Measurements from ENCODE around the gene NUP205. TPM values are rescaled to one million over a fixed set of nuclear protein-coding genes. Genes with fewer than 3 reads are reported as not detected.
A peak's percentile ranks its signal among the peaks of the same experiment; 100 is the strongest.
"Not testable (repeated sequence)": the region's sequence is repeated elsewhere in the genome, so short reads cannot be mapped to it uniquely, and the experiment has no call there.

The NUP205 gene
- total RNA-seq, 6 experiments from 2014 or later = 32.3 to 54.7 (median 49.9) TPM

- DNase-seq = peak; percentile 39
- H3K4me3 Mint-ChIP-seq = peak overlapping the region; percentile 1; the same call in 1 of the 2 replicates
- no peak for TF ChIP-seq CTCF (IDR thresholded peaks at IDR 0.05)
- peaks cover 31% of the 10 kb centered on the region for H3K36me3 Mint-ChIP-seq (ENCODE audit: low read depth)
- H3K27me3 Mint-ChIP-seq (ENCODE audit: insufficient read depth) = no peaks in the 10 kb centered on the region; the same call in 1 of the 2 replicates
- no peaks in the 10 kb centered on the region for H3K9me3 Mint-ChIP-seq
- peak overlapping the region; percentile 77 for H3K27ac Mint-ChIP-seq
- peaks cover 62% of the 10 kb centered on the region for H3K4me1 Mint-ChIP-seq (ENCODE audit: low read depth)
Measured at GRCh38 chr7:135685306-135686084, 127.8 kb downstream of the NUP205 start.

DNA sequence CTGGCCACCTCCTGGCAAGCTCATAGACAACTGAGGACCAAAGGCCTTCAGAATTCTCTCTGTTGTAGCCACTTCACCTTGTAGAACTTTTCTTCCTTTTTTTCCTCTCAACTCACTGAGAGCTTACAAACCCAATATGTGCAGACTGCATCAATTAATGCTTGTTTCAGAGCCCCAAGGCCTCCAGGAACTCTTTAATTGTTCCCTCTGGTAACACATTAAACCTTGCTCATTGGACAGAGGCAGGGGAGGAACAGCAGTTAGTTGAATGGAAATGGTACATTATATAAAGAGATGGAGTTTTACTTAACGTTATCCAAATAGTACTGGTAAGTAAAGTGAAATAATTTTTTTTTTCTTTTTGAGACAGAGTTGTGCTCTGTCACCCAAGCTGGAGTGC, 129.7 kb downstream of the NUP205 start:
- Mint-ChIP-seq H3K27me3 (ENCODE audit: insufficient read depth) (no peaks in the 10 kb centered on the region; the same call in 1 of the 2 replicates), H3K9me3 (no peaks in the 10 kb centered on the region), H3K27ac (peak overlapping the region; percentile 16; the same call in 1 of the 2 replicates)

DNA sequence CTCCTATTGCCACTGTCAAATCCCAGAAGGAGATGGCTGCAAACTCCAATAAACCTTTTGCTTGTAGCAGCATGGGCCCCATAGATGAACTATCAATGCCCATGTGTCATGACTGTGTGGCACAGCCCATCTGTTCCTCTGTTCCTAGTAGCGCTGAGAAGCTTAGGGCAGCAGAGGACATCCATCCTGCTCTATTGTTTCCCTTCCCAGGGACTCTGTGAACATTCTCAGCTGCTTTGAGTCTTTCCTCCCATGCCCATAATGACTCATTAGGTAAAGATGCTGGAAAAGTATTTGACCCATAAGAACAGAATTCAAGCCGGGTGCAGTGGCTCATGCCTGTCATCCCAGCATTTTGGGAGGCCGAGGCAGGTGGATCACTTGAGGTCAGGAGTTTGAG, 132.8 kb downstream of the NUP205 start:
- Mint-ChIP-seq H3K27ac (peak overlapping the region; percentile 81), H3K36me3 (ENCODE audit: low read depth) (peaks cover 39% of the 10 kb centered on the region), H3K4me3 (peak overlapping the region; percentile 11; the same call in 1 of the 2 replicates), H3K27me3 (ENCODE audit: insufficient read depth) (no peaks in the 10 kb centered on the region), H3K9me3 (no peaks in the 10 kb centered on the region), H3K4me1 (ENCODE audit: low read depth) (peaks cover 47% of the 10 kb centered on the region)
- no peak for TF ChIP-seq CTCF (IDR thresholded peaks at IDR 0.05)
- DNase-seq = peak; percentile 50

More for the DNA sequence above, 129.7 kb downstream of the NUP205 start:
- H3K4me3 Mint-ChIP-seq = no peak overlapping the region
- no peak for TF ChIP-seq CTCF (IDR thresholded peaks at IDR 0.05)
- no peak for DNase-seq
- peaks cover 76% of the 10 kb centered on the region for H3K4me1 Mint-ChIP-seq (ENCODE audit: low read depth)
- peaks cover 34% of the 10 kb centered on the region for H3K36me3 Mint-ChIP-seq (ENCODE audit: low read depth)

- Mint-ChIP-seq H3K27me3 (ENCODE audit: insufficient read depth) (no peaks in the 10 kb centered on the region), H3K4me3 (no peak overlapping the region), H3K27ac (peak overlapping the region; percentile 69), H3K36me3 (ENCODE audit: low read depth) (peaks cover 34% of the 10 kb centered on the region), H3K4me1 (ENCODE audit: low read depth) (peaks cover 40% of the 10 kb centered on the region), H3K9me3 (no peaks in the 10 kb centered on the region)
- TF ChIP-seq CTCF (IDR thresholded peaks at IDR 0.05) = no peak
- DNase-seq = no peak
Measured at GRCh38 chr7:135692055-135692454, 134.3 kb downstream of the NUP205 start.

- DNase-seq; H3K9me3 Mint-ChIP-seq; H3K4me3 Mint-ChIP-seq; H3K27me3 Mint-ChIP-seq (ENCODE audit: insufficient read depth): not testable (repeated sequence)
- Mint-ChIP-seq H3K4me1 (ENCODE audit: low read depth) (peaks cover 35% of the 10 kb centered on the region), H3K27ac (peak overlapping the region; percentile 69), H3K36me3 (ENCODE audit: low read depth) (peaks cover 28% of the 10 kb centered on the region)
Measured at GRCh38 chr7:135692606-135693005, 134.9 kb downstream of the NUP205 start.

- TF ChIP-seq CTCF (IDR thresholded peaks at IDR 0.05) = no peak
- H3K27me3 Mint-ChIP-seq (ENCODE audit: insufficient read depth) = peaks cover 1% of the 10 kb centered on the region; the same call in 1 of the 2 replicates
- no peaks in the 10 kb centered on the region for H3K9me3 Mint-ChIP-seq
- H3K36me3 Mint-ChIP-seq (ENCODE audit: low read depth) = peaks cover 28% of the 10 kb centered on the region
- H3K4me3 Mint-ChIP-seq = no peak overlapping the region
- DNase-seq = no peak
- H3K27ac Mint-ChIP-seq = no peak overlapping the region
- peaks cover 35% of the 10 kb centered on the region for H3K4me1 Mint-ChIP-seq (ENCODE audit: low read depth)
Measured at GRCh38 chr7:135693558-135693957, 135.8 kb downstream of the NUP205 start.
